HG02970 (cell line): ENCODE measurements around the gene S100A10.

Experiments used
- ATAC-seq: cut with Tn5 transposase; IDR thresholded peaks from one replicate; pipeline ENCODE4 v1.9.1; 2021; ENCODE audit warnings: mild to moderate bottlenecking, moderate library complexity, moderate number of reproducible peaks; ENCODE audit not compliant: unreplicated experiment, low FRiP score

S100A10 gene

DNA sequence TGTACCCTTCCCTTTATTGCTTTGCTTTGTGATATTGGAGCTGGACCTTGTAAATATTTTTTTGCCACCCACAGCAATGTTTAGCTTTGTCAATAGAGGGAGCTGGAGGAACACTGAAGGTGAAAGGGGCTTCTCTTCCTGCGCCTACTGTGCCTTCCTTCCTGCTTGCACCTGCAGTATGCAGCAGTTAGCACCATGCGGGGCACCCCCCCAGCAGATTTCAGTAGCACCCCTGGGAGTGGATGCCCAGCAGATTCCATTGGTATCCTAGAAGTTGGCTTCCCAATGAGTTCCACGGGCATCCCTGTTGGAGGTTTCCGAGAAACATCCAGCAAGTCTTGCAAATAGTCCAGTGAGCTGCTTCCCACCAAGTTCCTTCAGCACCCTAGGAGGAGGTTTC is 25.6 kb downstream of the S100A10 start:
- no peak for ATAC-seq

DNA sequence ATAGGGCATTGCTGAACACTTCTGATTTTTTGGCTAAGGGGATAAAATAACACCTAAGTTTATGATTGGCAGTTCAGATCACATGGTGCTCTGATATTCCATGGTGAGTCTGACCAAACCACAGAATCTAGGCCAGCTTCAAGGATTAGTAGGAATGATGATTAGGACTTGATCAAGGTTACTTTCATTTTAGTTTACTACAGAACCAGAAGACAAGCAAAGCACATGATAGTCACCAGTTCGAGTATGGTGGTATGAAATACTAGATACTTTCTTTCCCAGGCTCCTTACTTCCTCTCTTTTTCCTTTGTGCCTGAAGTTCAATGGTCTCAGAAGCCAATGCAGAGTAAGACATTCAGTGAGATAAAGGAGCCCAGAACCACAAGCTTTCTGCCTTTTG is 26.6 kb downstream of the S100A10 start:
- no peak for ATAC-seq

DNA sequence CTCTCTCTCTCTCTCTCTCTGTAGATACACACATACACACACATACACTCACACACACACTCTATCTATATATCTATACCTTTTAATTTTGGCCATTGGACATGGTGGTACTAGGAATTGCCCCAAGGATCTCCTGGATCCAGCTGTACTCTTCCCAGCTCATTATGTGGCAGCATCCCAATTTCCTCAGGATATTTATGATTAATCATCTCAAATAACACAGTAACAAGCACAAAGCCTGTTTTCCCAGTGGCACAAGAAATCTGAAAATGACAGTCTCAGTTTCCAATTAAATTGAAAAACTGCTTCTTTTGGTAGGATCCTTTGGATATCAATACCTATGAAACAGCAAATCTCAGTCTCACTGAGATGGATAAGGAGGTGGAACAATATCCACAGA is 27.6 kb downstream of the S100A10 start:
- ATAC-seq, result no peak

DNA sequence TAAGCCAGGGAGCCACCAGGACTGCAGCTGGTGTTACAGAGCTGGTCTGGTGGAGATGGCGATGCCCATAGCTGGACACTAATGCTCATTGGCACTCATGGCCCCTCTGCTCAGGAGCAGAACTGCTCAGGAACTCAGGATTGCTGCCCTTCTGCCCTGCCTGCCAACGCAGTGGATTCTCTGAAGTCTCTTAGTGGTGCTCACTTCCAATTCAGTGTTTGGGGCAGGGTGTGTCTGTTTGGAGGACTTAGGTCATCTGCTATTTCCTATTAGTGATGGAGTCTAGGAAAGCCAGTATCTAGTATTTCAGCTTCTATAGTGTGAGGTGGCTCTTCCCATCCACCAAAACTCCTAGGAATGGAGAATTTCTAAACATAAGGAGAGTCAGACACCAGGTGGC is 29.1 kb downstream of the S100A10 start:
- ATAC-seq, result no peak

DNA sequence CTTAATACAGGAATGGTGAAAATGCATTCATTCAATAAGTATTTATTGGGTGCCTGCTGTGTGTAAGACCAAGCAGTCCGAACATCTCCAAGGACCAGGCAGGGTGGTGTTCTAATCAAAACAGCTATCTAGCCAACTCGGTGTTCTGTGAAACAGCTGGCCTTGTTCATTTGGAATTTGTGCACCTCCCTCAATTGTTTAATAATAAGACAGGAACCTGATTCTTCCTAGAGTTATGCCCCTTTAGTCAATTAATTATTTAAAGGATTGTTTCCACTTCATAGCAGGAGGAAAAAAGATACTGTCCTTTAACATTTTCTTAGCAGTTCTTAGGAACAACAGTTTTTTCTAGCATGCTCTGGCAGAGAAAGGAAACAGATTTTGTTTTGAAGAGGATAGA is 30.4 kb downstream of the S100A10 start:
- no peak for ATAC-seq

DNA sequence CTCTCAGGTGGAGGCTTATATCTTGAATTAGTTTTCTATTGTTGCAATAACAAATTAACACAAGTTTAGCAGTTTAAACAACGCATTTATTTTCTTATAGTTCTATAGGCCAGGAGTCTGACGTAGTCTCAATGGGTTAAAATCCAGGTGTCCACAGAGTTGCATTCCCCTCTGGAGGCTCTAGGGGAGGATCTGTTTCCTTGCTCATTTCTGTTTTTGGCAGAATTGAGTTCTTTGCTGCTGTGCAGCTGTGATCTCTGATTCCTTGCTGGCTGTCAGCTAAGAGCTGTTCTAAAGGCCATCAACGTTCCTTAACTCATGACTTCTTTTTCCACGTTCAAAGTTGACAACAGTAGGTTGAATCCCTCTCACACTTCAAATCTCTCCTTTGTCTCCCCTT is 31.8 kb downstream of the S100A10 start:
- ATAC-seq, result no peak

DNA sequence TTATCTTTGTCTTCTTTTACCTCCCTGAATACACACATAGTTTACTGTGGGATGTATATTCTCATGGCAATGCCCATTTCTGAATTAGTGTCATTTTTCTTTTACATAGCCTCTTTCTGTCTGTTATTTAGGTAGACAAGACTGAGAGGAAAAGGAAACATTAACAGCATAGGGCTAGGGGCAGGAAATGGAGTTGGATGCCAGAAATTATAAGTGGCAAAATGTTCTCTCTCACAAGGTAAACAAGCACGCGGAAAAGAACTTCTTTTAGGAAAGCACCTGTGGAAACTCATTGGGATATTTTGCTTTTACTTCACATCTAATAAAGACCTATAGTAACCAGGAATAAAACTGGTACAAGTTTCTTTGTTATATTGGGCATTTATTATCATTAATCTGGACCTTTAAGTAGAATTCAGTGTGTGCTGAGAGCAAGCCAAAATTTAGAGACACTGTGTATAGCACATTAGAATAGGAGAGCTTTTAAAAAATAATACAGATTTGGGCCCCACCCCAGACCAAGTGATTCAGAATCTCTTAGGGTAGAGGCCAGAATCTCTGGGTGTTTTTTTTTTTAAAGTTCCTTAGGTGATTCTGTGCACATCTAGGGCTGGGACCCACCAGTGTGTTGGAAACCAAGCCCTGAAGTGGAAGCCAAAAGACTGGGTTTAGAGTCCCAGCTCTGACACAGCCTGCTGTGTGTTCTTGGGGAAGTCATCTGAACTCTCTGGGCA is 32.7 kb downstream of the S100A10 start:
- ATAC-seq, result no peak

DNA sequence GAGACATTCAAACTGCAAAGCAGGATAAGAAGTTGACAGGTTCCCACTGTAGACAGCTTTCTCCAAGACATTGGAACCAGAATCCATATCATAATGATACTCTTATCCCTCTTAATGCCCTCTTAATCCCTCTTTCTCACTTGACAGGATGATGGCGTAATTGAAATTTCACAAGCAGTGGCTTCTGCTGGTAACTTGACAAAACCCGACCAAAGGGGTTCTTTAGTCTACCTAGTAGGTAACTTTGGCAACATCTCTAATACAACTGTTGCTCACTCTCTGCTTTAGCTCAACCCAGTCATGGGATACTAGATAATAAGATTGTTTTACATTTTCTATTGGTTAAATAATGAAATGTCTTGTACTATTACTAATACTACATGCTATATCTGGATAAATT is 34.7 kb downstream of the S100A10 start:
- no peak for ATAC-seq

DNA sequence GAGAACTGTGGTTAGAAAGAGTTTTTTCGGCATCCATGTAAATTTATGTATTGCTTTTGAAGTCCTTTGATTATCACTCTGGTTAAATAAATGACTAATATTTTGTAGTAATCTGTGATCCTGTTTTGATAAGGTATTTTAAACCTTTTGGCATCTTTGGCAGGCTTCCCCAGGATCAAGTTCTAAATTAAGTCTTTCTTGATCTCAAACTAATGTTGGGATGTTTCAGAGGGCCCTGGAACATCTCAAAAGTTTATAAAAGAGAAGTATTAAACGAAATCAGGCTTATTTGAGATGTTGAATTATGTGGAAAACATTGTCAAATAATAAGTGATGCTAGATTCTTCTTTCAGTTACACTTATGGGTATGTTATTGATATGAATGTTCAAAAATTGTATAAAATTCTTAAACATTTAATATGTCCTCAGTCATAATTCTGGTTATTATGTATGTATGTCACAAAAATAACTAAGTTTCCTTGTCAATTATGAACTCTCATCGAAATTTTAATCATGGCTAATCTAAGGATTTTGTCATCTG is 36.6 kb downstream of the S100A10 start:
- ATAC-seq, result no peak

DNA sequence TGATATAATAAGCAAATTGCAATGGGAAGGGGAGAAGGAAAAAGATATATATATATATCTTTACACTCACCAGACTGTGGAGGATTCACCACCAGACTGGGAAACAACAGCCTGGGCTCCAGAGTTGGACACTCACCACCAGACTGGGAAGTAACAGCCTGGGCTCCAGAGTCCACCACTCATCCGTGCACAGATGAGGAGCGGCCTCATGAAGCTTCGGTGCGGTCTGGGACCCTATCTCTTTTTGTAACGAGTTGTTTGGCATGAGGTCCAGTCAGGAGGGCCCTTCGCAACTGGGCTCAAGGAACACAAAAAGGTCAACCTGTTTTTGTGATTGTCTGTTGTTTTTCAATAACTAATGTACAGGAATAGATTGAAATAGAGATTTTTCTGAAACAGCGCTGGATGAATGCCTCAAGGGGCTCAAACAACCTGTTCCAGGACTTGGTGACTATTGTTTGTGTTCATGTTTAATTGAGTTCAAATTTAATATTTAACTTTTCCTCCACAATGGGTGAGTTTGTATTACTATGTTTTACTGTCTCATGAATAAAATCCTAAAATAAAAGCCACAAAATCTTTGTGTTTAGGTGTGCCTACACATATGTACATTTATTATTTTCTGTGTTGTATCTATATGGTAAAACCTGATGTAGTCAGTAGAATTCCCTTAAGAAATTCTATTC is 40.1 kb downstream of the S100A10 start:
- no peak for ATAC-seq

DNA sequence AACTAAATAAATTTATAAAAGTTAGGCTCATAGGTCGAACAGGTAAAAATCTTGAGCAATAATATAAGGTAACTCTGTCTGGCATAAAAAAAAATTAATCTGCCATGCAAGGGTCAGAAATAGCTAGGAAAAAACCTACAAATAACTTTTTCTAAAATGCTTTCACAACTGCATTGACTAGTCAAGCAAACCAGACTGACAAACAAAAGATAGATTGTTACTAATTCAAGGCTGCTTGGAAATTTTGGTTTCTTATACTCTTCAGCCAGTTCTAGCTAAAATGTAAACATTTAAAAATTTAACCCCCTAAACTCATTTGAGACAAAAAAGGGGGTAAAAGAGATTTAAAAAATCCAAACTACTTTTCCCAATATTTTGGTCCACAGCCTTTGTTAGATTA is 40.8 kb downstream of the S100A10 start:
- no peak for ATAC-seq

DNA sequence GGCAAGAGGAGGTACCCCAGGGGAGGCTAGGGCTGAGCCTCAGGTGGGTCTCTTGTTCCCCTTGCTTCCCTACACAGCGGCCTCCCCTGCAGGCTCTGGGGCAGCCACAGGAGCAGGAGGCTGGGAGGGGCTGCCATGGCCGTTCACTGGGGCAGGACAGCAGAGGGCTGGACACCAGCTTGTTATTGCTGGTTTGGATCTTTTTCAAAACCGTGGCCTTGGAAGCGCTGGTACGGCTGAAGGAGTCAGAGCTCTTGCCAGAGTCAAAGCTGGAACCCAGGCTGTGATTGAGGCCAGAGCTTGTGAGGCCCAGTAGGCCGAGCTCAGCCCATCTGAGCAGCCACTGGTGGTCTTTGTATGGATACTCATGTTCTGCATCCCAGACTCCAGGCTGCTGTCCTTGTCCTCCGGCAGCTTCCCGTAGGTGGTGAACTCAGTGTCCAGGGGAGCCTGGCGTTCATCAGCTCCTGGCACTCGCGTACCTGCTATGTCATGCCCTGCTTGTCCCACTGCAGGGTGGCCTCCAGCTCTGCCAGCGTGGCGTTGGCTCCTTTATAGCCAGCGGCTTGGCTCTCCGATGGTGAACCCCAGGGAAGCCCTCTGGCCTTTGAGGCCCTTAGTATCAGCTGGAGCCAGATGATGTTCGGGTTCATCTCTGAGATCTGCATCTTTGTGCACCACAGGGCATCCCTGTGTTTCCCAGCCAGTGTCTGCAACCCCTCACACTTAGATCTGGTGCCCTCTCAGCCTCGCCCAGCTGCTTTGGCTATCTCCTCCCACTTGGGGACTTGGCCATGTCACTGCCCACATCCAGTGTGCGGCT is 44.1 kb downstream of the S100A10 start:
- ATAC-seq, result no peak

DNA sequence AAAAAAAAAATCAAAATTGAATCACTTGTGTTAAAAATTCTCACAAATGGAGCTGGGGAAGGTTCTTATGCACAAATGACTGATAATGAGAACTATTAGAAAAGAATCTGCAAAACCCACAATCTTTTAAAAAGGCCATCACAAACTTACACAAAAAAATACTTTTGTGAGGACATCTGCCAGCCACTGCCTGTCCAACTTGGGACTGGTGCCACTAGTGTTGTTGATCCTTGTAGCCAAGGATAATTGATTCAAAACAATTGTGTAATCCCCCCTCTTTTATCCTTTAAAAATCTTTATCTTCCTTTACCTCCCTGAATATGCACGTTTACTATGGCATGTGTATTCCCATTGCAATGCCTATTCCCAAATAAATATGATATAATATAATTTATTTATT is 45.2 kb downstream of the S100A10 start:
- ATAC-seq, result no peak

DNA sequence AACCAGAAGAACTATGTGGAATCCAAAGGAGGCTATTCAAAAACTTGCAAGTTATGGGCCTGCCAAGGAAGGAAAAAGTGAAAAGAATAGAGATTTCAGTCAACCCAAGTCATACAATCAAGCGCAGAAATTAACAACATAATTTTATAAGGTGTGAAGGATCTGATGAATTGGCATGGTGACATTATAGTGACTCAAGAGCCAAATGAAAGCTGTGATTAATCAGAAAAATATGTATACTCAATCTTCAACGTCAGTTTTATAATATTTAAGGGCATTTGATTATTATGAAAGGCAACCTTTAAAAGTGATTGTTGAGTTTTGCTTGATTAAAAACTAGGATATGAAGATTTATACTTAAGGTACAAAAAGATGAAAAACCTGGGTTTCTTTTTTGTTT is 46.5 kb downstream of the S100A10 start:
- no peak for ATAC-seq

DNA sequence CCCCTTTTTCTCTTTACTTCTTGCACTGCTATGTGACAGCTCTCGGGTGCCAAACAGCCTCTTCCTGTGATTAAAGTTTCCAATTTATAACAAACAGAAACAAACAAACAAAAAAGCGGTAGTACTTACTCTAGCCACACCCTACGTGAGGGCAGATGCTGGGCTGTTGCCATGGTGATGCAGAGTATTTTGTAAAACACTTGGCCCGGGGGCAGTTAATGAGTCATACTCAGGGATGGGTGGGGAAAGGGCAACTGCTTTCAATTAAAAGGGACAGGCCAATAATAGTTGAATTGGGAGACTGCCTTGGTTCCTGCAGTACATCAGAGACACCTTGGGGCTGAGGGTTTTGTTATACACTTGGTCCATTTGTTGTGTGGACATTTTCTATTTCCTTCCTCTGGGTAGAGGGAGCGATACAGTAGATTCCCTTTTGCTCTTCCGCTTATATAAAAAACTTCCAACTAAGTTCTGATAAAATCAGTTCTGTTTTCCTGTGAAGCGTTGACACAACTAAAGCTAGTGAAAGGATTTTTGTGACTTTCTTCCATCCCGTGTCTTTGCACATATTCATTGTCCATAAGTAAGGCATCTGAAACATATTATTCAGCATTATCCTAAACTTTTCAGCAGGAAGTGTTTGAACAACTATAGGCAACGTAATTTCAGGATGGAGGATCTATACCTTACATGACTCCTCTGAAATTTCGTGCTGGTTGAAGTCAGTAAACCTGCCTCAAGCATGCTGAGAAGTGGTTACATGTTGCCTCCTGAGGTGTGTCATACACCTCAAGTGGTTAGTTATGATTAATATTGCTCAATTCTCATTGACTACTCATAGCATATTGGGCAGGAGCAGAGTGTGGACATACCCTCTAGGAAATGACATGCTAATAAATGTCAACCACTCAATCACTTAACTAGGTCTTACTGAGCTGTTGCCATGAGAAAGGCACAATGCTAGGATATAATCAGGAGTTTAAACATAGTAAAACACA is 47.6 kb downstream of the S100A10 start:
- no peak for ATAC-seq

DNA sequence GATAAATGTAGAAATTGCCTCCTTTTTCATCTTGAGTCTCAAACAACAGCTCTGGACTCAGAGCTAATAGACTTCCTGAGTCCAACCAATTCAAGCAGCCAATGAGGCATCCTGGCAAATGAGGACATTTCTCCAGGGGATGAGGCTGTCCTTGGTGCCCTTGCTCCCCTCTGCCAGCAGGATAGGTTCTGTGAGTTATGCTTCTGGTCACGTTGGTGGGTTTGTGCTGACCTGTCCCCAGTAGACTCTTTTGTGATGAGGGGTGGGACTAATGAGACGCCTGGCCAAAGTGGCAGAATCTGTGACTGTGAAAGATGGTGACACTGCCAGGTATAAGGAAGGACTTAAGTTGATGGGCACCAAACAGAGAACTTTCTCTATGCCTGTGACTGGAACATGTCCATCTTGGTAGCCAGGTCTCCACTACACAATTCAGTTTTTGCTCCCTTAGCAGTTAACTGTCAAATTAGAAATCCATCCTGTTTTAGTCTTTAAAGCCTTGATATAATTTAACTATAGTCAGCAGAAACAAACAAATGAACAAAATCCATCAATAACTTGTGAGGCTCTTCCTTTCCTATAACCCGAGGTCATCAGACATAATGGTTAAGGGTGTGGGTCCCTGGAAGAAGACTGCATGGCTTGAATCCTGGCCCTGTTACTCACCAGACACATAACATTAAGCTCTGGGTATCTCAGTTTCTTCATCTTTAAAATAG is 48.6 kb downstream of the S100A10 start:
- ATAC-seq, result no peak

DNA sequence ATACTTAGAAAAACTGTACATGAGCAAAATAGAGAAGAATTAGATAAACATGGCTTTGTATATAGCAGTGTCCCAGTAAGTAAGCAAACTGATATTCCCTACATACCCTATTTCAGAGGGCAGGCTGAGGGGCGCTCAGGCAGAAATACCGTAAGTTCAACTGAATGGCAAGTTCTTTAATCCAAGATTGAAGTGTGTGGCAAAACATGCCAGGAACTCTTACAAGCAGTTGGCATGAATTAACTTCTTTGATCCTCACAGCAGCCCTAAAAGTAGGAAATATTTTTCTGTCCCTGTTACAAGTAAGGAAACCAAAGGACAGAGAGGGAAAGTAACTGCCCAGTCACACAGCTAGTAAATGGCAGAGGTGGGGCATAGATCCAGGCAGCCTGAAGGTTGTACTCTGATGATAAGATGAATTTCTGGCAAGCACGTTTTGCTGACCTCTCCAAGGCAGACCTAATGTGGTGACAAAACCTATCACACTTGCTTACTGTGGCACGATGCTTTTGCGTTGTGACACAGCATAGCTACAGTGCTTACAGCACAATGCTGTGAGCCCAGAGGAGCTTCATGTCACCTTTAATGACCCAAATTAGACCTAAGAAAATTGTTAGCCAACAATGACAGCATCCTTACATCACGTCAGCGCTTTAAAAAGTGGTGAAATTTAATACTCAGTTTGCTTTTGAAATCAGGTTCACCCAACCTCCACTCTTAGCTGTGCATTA is 49.4 kb downstream of the S100A10 start:
- ATAC-seq, result no peak

DNA sequence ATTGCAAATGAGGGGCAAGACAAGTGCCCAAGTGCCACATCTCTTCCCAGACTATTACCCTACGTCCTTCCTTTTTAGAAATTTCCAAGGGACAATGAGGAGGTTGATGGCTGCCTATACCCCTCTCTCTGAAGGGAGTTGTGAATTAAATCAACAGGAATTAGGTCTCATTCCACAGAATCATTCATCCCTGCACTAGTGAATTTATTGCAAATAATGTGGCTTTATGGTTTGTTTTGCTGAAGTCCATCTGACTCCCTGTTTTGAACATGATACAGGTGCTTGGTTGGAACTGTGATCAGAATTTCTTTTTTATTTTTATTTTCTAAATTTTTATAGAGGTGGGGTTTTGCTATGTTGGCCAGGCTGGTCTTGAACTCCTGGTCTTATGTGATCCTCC is 50.1 kb downstream of the S100A10 start:
- no peak for ATAC-seq

DNA sequence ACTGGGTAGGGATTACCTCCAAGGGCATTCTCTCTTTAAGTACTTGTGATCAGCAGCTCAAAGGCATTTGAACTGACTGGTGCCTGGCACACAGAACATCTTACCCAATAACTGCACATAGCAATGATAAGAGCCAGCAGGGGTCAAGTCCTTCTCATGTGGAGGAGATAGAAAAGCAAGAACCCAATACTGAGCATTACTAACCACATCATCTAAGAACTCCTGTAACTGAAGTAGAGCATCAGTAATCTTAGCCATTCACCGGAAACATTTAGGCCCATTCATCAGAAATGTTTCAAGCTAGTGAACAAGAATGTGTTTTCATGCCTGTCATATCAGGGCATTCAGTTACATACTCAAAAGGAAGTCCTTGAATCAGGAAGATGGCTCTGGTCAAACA is 50.8 kb downstream of the S100A10 start:
- ATAC-seq, result no peak
